Loucy (cell line): ENCODE data around the gene C1orf52.

Experiments
- EZH2phosphoT487 ChIP-seq: fragments of 200-600 bp; IDR thresholded peaks from 2 replicates; pipeline ENCODE4 v1.6.1; 2018; ENCODE audit warnings: antibody characterized with exemption, mild to moderate bottlenecking, moderate library complexity, borderline replicate concordance
- TF ChIP-seq, protein P1 (sequence below): fragments of 200-600 bp; sonication (generic); conservative IDR thresholded peaks from 2 replicates; pipeline ENCODE4 v1.5.1; 2014; ENCODE audit warnings: mild to moderate bottlenecking, antibody characterized with exemption, low read length

DNA sequence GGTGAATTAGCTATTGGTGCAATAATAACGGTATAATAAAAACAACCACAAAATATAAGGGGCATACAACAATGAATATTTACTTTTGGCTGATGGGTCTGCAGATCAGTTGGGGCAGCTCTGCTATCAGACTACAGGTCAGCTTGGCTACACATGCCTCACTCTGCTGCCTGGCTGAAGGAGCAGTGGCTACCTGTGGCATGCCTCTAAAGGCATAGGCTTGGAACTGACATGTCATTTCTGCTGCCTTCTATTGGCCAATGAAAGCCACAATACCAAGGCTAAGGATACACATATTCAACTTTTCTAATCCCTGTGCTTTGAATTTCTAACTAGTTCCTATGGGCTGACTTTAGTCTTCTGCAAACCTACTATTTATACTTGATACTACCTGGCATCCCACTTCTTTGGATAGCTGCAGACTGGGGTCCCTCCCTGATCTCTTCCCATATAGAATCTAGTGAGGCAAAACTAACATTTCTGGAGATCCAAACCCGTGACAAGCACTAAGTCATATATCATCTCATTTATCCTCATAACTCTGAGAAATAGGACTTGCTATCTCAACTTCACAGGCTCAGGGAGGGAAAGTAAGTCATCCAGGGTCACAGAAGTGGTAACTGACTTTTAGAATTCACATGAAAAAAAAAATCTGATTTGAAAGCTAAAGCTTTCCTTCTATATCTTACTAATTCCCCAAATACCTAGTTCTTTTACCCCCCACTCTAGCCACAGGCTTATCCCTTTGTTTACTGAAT, 39.4 kb downstream of the C1orf52 start:
- TF ChIP-seq, protein P1, sequence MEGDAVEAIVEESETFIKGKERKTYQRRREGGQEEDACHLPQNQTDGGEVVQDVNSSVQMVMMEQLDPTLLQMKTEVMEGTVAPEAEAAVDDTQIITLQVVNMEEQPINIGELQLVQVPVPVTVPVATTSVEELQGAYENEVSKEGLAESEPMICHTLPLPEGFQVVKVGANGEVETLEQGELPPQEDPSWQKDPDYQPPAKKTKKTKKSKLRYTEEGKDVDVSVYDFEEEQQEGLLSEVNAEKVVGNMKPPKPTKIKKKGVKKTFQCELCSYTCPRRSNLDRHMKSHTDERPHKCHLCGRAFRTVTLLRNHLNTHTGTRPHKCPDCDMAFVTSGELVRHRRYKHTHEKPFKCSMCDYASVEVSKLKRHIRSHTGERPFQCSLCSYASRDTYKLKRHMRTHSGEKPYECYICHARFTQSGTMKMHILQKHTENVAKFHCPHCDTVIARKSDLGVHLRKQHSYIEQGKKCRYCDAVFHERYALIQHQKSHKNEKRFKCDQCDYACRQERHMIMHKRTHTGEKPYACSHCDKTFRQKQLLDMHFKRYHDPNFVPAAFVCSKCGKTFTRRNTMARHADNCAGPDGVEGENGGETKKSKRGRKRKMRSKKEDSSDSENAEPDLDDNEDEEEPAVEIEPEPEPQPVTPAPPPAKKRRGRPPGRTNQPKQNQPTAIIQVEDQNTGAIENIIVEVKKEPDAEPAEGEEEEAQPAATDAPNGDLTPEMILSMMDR, result no peak
- TF ChIP-seq EZH2phosphoT487, result no peak
